EH (cell line): ENCODE results near the gene GTF2IRD2.
"Not testable (repeated sequence)": the region's sequence is repeated elsewhere in the genome, so short reads cannot be mapped to it uniquely, and the experiment has no call there.

ENCODE experiments used
- DNase-seq: peaks from one replicate; pipeline ENCODE4 v3.0.0-alpha.2; 2015; ENCODE audit warnings: low read depth

The GTF2IRD2 gene

DNA sequence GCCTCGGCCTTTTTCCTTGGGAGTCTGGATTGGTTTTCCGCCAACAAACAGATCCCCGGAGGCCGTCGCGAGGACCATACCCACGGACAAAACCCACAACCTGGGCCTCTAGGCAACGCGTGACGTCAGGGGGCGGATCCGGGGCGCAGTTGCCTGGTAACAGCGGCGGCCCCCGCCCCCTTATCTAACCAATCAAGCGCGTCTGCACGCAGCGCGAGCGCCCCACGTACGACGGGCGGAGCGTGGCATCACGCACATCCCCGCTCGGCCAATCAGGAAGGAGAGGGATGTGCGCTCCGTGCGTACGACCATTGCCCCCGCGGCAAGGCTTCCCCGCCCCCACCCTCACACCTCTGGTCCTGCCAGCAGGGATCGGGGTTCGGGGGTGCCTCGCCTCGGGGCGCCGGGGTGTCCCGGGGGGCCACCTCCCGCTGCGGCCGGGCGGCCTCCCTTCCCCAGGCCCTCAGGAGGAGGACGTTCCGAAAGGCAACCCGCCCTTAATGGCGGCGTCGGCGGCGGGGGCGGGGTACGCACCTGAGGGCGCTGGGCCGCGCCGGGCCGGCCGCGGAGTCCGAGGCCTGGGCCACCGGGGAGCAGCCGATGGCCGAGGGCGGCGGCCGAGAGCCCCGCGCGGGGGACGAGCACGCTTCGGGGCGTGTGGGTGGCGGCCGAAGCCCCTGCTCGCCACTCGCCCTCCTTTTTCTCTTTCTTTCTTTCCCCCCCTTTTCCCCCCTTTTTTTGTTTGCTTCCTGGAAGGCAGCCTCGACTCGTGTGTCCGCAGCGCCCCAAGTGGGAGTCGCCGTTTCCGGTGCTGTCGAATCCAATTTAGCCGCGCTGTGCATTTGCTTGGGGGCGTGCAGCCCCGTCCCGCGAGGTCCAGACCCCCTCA is at the start of gene GTF2IRD2:
Gene GTF2IRD2 (minus strand): TSS at position 773 of the 889 bp plus-strand sequence. CDS start 15,227 bp downstream, outside the sequence.
- peak; percentile 13 for DNase-seq

GRCh38 chr7:74890158-74891123 is 39.0 kb upstream of the GTF2IRD2 start:
- DNase-seq = peak; percentile 85

- not testable (repeated sequence) for DNase-seq
Observed at GRCh38 chr7:74889518-74890129, 38.2 kb upstream of the GTF2IRD2 start.

DNA sequence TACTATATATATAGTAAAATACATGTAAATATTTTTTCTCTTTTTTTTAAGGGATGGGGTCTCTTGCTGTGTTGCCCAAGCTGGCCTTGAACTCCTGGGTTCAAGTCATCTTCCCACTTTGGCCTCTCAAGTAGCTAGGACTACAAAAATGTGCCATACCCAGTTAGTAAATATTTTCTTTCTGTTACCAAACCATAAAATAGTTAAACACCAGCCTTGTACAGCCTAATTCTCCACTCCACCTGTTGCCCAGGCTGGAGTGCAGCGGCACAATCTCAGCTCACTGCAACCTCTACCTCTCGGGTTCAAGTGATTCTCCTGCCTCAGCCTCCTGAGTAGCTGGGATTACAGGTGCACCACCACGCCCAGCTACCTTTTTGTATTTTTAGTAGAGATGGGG is 33.9 kb upstream of the GTF2IRD2 start:
- DNase-seq = not testable (repeated sequence)

DNA sequence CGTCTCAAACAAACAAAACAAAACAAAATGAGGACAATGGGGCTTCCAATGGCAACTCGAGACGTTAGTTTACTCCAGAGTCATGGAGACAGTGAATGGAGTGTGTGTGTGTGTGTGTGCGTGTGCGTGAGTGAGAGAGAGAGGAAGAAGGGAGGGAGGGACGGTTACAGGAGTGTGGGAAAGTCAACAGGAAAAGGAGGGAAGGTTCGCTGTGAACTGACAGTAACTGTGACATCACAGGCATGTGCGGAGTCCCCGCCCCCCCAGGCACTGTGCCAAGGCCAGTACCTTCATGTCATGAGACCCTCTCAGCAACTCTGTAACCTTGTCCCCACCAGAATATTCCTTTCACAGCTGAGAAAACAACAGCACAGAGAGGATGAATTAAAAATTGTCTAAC is 30.7 kb upstream of the GTF2IRD2 start:
- DNase-seq = not testable (repeated sequence)

GRCh38 chr7:74874748-74875512 is 23.5 kb upstream of the GTF2IRD2 start:
- DNase-seq = peak; percentile 33

DNA sequence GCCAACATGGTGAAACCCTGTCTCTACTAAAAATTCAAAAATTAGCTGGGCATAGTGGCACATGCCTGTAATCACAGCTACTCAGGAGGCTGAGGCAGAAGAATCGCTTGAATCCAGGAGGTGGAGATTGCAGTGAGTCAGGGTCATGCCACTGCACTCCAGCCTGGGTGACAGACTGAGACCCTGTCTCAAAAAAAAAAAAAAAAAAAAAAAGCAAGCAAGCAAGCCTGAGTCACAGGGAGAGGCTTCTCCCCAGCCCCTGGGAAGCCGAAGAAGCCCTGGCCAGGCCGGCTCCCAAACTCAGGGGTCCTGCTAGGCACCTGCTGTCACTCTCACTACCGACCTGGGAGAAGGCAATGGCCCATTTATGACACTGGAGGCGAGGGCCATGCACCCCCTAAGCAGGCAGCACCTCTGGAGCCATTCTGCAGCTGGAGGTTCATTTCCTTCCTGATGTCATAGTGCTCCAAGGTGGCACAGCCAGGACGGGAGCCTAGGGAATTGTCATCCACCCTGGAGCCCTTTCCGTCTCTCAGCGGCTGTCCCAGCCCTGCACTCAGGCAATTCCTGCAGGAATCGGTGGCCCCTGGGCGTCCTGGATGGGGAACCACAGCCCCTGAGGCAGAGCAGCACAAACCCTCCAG is 22.8 kb upstream of the GTF2IRD2 start:
- DNase-seq = not testable (repeated sequence)

GRCh38 chr7:74872542-74872941 is 21.1 kb upstream of the GTF2IRD2 start:
- DNase-seq = not testable (repeated sequence)

- not testable (repeated sequence) for DNase-seq
Observed at GRCh38 chr7:74865777-74866176, 14.4 kb upstream of the GTF2IRD2 start.

DNA sequence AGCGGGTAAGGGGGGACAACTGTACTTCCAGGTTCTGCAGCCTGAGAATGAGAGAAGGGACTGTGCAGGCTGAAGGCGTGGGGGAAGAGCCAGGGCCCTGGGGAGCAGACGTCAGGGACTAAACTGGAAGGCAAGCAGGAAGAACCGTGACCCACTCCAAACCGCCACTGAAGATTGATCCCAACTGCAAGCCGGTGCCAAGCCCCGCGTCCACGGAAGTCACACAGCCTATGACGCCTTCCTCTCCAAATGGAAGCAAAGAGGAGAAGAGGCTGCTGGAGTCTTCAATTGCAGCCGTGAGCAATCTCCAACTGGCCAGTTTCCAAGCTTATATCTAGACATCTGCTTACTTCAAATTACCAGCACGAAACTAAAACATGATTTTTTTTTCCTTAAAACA is 1.6 kb downstream of the GTF2IRD2 start:
- not testable (repeated sequence) for DNase-seq

GRCh38 chr7:74830411-74830810 is 21.0 kb downstream of the GTF2IRD2 start:
- DNase-seq = not testable (repeated sequence)

DNA sequence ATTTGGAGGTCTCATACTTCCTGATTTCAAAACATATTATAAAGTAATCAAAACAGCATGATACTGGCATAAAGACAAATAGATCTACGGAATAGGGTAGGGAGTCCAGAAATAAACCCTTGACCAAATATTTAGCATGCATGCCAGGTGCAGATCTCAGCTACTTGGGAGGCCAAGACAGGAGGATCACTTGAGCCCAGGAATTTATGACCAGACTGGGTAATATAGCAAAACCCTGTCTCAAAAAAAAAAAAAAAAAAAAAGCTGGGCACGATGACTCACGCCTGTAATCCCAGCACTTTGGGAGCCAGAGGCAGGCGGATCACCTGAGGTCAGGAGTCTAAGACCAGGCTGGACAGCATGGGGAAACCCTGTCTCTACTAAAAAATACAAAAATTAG is 21.4 kb downstream of the GTF2IRD2 start:
- peak; percentile 0 for DNase-seq

- DNase-seq = not testable (repeated sequence)
Observed at GRCh38 chr7:74821259-74821658, 30.1 kb downstream of the GTF2IRD2 start.

GRCh38 chr7:74820146-74820805 is 31.1 kb downstream of the GTF2IRD2 start:
- not testable (repeated sequence) for DNase-seq

DNA sequence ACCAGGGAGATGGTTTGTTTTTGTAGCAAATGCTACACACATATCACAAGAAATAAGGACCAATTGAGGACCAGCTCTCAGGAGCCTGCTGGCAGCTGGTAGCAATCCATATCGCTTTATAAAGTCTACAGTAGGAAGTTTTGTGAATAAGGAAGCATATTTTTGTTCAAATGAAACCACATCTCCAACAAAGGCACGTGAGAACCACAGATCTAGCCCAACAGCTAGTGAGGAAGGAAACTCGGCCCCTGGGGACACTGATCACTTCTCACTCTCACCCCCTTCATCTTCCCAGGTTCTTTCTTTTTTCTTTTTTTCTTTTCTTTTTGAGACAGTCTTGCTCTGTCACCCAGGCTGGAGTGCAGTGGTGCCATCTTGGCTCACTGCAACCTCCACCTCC is 35.5 kb downstream of the GTF2IRD2 start:
- DNase-seq = not testable (repeated sequence)

DNA sequence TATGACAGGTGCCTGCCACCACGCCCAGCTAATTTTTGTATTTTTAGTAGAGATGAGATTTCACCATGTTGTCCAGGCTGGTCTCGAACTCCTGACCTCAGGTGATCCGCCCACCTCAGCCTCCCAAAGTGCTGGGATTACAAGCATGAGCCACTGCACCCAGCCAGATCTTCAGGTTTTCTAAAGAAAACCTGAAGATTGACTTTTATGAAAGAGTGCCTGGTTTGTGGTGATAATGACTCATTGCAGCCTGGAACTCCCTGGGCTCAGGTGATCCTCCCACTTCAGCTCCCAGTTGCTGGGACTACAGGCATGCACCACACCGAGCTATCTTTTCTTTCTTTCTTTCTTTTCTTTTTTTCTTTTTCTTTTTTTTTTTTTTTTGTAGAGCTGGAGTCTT is 52.8 kb downstream of the GTF2IRD2 start:
- DNase-seq = not testable (repeated sequence)

GRCh38 chr7:74797848-74798622 is 53.4 kb downstream of the GTF2IRD2 start:
- DNase-seq = not testable (repeated sequence)

DNA sequence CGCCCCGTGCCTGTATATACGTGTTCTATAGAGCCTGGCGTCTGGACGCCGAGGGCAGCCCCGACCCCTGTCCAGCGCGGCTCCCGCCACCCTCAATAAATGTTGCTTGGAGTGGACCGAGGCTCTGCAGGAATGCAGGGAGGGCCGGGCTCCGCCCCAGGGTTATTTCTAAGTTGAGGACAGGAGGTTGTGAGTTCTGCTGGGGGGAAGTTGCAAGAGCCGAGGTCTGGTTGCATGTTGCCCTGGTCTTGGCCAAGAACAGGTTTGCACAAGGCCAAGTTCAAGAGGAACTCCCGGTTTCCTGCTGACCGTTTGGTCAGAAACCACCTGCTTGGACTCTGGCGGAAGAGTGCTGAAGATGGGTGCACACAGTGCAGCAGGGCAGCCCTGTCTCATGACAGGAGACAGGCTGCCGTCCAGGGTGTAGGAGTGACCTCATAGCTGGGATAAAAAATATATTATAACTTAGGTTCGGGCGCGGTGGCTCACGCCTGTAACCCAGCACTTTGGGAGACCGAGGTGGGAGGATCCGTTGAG is 62.1 kb downstream of the GTF2IRD2 start:
- DNase-seq = not testable (repeated sequence)
